ENCODE results near the gene SPRYD3.

SPRYD3 gene

DNA sequence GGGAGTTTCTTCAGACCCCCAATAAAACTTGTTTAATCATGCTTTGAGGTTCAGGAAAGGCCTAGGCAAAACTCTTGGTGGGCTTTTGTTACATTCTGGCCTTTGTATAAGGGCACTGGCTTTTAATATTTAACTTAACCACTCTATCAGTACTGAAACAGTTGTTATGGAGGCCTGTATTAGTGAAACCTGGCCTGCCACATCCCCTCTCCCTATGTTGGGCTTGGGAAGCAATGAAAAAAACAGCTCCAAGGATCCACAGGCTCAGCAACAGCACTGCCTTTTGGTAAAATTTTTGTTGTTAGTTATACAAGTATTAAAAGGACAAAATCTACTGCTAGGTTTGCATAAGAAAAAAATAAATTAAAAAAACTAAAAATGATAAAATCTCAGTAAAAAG is 34.8 kb upstream of the SPRYD3 start:
- TF ChIP-seq, protein P1, sequence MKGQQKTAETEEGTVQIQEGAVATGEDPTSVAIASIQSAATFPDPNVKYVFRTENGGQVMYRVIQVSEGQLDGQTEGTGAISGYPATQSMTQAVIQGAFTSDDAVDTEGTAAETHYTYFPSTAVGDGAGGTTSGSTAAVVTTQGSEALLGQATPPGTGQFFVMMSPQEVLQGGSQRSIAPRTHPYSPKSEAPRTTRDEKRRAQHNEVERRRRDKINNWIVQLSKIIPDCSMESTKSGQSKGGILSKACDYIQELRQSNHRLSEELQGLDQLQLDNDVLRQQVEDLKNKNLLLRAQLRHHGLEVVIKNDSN (IDR thresholded peaks at IDR 0.05), result no peak
- TF ChIP-seq TCF12 (IDR thresholded peaks at IDR 0.05; ENCODE audit: low read depth) (no peak), TEAD4 (IDR thresholded peaks at IDR 0.05) (no peak), CEBPB (IDR thresholded peaks at IDR 0.05) (no peak), EP300 (IDR thresholded peaks at IDR 0.05; ENCODE audit: borderline replicate concordance) (no peak), RAD21 (IDR thresholded peaks at IDR 0.05; ENCODE audit: low read depth) (no peak)
- TF ChIP-seq, protein P2, sequence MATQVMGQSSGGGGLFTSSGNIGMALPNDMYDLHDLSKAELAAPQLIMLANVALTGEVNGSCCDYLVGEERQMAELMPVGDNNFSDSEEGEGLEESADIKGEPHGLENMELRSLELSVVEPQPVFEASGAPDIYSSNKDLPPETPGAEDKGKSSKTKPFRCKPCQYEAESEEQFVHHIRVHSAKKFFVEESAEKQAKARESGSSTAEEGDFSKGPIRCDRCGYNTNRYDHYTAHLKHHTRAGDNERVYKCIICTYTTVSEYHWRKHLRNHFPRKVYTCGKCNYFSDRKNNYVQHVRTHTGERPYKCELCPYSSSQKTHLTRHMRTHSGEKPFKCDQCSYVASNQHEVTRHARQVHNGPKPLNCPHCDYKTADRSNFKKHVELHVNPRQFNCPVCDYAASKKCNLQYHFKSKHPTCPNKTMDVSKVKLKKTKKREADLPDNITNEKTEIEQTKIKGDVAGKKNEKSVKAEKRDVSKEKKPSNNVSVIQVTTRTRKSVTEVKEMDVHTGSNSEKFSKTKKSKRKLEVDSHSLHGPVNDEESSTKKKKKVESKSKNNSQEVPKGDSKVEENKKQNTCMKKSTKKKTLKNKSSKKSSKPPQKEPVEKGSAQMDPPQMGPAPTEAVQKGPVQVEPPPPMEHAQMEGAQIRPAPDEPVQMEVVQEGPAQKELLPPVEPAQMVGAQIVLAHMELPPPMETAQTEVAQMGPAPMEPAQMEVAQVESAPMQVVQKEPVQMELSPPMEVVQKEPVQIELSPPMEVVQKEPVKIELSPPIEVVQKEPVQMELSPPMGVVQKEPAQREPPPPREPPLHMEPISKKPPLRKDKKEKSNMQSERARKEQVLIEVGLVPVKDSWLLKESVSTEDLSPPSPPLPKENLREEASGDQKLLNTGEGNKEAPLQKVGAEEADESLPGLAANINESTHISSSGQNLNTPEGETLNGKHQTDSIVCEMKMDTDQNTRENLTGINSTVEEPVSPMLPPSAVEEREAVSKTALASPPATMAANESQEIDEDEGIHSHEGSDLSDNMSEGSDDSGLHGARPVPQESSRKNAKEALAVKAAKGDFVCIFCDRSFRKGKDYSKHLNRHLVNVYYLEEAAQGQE (IDR thresholded peaks at IDR 0.05; ENCODE audit: low read depth), result no peak

DNA sequence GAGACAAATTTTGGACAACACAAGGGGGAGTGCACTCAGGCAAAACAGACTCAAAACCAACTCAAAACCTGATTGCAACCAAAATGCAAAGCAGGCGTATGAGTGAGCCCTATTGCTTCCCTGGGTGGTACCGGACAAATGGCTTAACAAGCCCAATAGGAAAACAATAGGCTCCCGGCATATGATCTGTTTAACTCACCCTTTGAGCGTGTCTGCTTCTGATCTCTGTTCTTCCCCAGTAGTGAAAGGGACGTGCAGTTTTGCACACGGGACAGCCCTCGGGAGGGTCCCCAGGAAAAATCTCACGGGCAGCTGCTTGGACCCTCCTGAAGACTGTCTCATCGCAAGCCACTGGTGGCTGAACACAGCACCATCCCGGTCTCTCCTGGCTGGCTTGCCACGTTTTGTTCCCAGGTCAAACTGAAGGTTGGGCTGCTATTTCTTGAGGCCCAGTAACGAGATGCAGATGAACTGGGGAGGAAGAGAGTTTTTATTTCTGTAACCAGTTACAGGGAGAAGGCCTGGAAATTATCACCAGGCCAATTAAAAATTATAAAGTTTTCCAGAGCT is 34.0 kb upstream of the SPRYD3 start:
- TF ChIP-seq YY1 (IDR thresholded peaks at IDR 0.05; ENCODE audit: low read depth) (no peak), EGR1 (IDR thresholded peaks at IDR 0.05) (no peak), EP300 (IDR thresholded peaks at IDR 0.05; ENCODE audit: borderline replicate concordance) (no peak), NFIC (IDR thresholded peaks at IDR 0.05) (no peak), TAF1 (IDR thresholded peaks at IDR 0.05; ENCODE audit: low read depth) (no peak), ZBTB7A (IDR thresholded peaks at IDR 0.05; ENCODE audit: low read depth) (no peak), RAD21 (IDR thresholded peaks at IDR 0.05; ENCODE audit: low read depth) (no peak), CEBPB (IDR thresholded peaks at IDR 0.05) (no peak), TCF12 (IDR thresholded peaks at IDR 0.05; ENCODE audit: low read depth) (no peak), TEAD4 (IDR thresholded peaks at IDR 0.05) (no peak), FOXM1 (IDR thresholded peaks at IDR 0.05; ENCODE audit: borderline replicate concordance, low read depth) (no peak)
- TF ChIP-seq, protein P1 (IDR thresholded peaks at IDR 0.05), result no peak
- TF ChIP-seq, protein P2 (IDR thresholded peaks at IDR 0.05; ENCODE audit: low read depth), result no peak
- TF ChIP-seq, protein P3, sequence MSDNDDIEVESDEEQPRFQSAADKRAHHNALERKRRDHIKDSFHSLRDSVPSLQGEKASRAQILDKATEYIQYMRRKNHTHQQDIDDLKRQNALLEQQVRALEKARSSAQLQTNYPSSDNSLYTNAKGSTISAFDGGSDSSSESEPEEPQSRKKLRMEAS (IDR thresholded peaks at IDR 0.05), result no peak

DNA sequence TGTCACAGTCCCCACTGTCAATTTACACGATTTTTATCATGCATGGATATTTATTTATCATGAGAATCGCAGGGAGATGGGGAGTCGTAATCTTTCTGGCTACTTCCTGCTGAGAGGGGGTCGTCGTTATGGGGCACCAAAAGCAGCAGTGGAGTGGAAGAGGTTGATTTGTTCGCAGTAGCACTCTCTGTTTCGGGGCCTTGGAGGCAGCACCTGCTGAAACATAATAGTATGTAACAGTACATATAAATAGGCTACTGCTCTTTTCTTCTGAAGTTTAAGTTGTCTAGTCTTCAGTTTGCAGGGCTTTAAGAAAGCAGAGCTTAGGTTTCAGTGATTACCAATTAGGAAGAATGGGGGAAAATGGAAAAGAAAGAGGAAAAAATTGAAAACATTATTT is 27.9 kb upstream of the SPRYD3 start:
- TF ChIP-seq TAF1 (IDR thresholded peaks at IDR 0.05; ENCODE audit: low read depth) (no peak), EGR1 (IDR thresholded peaks at IDR 0.05) (no peak), YY1 (IDR thresholded peaks at IDR 0.05; ENCODE audit: low read depth) (no peak), TEAD4 (IDR thresholded peaks at IDR 0.05) (no peak), TCF12 (IDR thresholded peaks at IDR 0.05; ENCODE audit: low read depth) (no peak)
- TF ChIP-seq, protein P3 (IDR thresholded peaks at IDR 0.05), result no peak
- TF ChIP-seq, protein P2 (IDR thresholded peaks at IDR 0.05; ENCODE audit: low read depth), result no peak

DNA sequence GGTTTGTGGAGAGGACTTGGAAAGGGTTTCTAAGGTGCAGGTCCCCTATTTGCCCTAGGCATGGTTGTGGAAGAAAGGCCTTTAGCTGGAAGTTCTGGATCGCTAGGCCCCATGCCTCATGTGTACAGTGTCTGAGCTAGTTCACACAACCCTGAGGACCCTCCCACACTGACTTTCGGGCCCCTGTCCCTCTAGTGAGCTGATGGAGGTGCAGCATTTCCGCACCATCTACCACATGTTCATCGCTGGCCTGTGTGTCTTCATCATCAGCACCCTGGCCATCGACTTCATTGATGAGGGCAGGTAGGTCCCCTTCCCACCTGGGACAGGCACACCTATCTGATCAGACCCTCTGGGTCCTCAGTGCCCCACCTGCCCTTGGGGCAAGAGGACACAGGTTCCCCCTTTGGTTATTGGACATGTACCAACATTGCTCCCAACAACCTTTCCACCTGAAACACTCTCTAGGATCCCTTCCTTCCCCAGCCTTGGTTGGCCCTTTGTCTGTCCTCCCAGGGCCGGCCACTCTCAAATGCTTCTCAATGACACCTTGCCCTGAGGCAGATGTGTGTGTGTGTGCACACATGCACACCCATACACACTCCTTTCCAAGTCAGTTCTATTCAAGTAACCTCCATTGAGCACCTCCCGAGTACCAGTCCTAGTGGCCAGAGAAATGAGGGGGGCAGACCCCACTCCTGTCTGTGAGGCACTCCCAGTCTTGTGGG is 26.7 kb upstream of the SPRYD3 start:
- TF ChIP-seq, protein P1 (IDR thresholded peaks at IDR 0.05), result no peak
- no peak for TF ChIP-seq TCF12 (IDR thresholded peaks at IDR 0.05; ENCODE audit: low read depth)
- TF ChIP-seq TAF1 (IDR thresholded peaks at IDR 0.05; ENCODE audit: low read depth), result no peak
- TF ChIP-seq EGR1 (IDR thresholded peaks at IDR 0.05), result no peak
- no peak for TF ChIP-seq FOXM1 (IDR thresholded peaks at IDR 0.05; ENCODE audit: borderline replicate concordance, low read depth)
- TF ChIP-seq TEAD4 (IDR thresholded peaks at IDR 0.05), result no peak
- TF ChIP-seq, protein P2 (IDR thresholded peaks at IDR 0.05; ENCODE audit: low read depth), result no peak
- no peak for TF ChIP-seq CREB1 (IDR thresholded peaks at IDR 0.05; ENCODE audit: low read depth)
- no peak for TF ChIP-seq YY1 (IDR thresholded peaks at IDR 0.05; ENCODE audit: low read depth)

Data from Ishikawa (cell line).